ENCODE results near the gene EPHB4. TPM values are rescaled to one million over a fixed set of nuclear protein-coding genes. Genes with fewer than 3 reads are reported as not detected.

Gene EPHB4
- total and polyA plus RNA-seq, 2 donors (not counting 3 experiments of a cell fraction or from before 2014, with no cell fraction given) = 193 to 274 TPM

DNA sequence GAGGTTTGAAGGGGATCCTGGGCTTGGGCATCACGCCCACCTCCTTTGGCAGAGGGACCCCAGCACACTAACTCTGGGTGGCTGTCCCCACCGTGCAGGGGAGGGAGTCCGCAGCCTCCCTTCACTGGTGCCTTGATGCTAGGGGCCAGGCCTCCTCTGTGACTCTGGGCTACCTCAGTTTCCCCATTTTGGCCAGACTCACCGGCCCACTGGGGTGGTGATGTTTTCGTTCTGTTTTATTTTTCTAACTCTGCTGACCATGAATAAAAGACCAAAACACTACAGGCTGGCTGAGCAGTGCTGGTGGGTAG lies 39.4 kb upstream of the EPHB4 start:
- FAIRE-seq (no peak), DNase-seq (ENCODE audit: low read depth, low spot score) (no peak)
- H4K20me1 ChIP-seq (replicated peaks; ENCODE audit: control insufficient read depth, extremely low read depth, insufficient read depth, low read length) = no peaks in the 10 kb centered on the region
- intact Hi-C loops (cut with micrococcal nuclease) (loop anchor here (1.0 to 10.0 kb wide), 4 partner anchors 9 to 282 kb away; partner anchors contain the start of genes FBXO24, LRCH4 and SRRT), dilution Hi-C loops (cut with MboI; ENCODE audit: extremely low pct_ligation_motif_present, low sequenced_read_pairs) (no loop called here)
- H3K4me1 ChIP-seq (ENCODE audit: control insufficient read depth, extremely low read depth, insufficient read depth, low read length) = peaks cover 36% of the 10 kb centered on the region
- peaks cover 4 to 16% of the 10 kb centered on the region in 2 experiments for H3K36me3 ChIP-seq (ENCODE audit: control insufficient read depth in 2 of 2, extremely low read depth in 1 of 2, insufficient read depth in 2 of 2, low read length in 2 of 2)
- ChIA-PET CTCF (interaction anchor here (0.7 to 1.0 kb wide), 2 partner anchors 14 to 161 kb away, joined by 3 to 5 read pairs; partner anchors contain the start of genes POP7 and SLC12A9), POLR2A (interaction anchor here (0.7 to 1.0 kb wide), 2 partner anchors 8 to 21 kb away, joined by 3 to 4 read pairs; partner anchors contain the start of gene SRRT)
- peak overlapping the region in 1 of 3 experiments; percentile 87 for H3K4me3 ChIP-seq (replicated peaks in 1 of 3; ENCODE audit: insufficient read depth in 1 of 3, low read depth in 1 of 3, low read length in 3 of 3)
- peak overlapping the region; percentile 90 for H3K27ac ChIP-seq (ENCODE audit: insufficient read depth, low read depth, low read length)
- TF ChIP-seq POLR2A (IDR thresholded peaks at IDR 0.05; ENCODE audit: low read depth, low read length) (no peak), MYC (IDR thresholded peaks at IDR 0.05; ENCODE audit: low read depth, low read length) (no peak), EZH2 (IDR thresholded peaks at IDR 0.05; ENCODE audit: borderline replicate concordance, low read depth, low read length, severe bottlenecking) (no peak)
- TF ChIP-seq, protein P1, sequence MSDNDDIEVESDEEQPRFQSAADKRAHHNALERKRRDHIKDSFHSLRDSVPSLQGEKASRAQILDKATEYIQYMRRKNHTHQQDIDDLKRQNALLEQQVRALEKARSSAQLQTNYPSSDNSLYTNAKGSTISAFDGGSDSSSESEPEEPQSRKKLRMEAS (IDR thresholded peaks at IDR 0.05; ENCODE audit: insufficient read depth, insufficient read length) = no peak
- no peaks in the 10 kb centered on the region for H3K9me3 ChIP-seq (replicated peaks; ENCODE audit: control insufficient read depth, insufficient read depth, low read length)
- BruUV-seq (replicated peaks) = no TSS peak
- H2AFZ ChIP-seq (ENCODE audit: low read depth, low read length) = peak overlapping the region; percentile 50
- peaks cover 25% of the 10 kb centered on the region for H3K79me2 ChIP-seq (ENCODE audit: control insufficient read depth, insufficient read depth, low read length)
- H3K9ac ChIP-seq (replicated peaks; ENCODE audit: extremely low read depth, insufficient read depth, low read length) = peak overlapping the region; percentile 98
- no peaks in the 10 kb centered on the region for H3K27me3 ChIP-seq (ENCODE audit: control insufficient read depth in 2 of 2, insufficient read depth in 2 of 2, low read length in 2 of 2)
- no peaks in the 10 kb centered on the region for H3K9me1 ChIP-seq (replicated peaks; ENCODE audit: control insufficient read depth, extremely low read depth, insufficient read depth, low read length)
- peak overlapping the region; percentile 86 for H3K4me2 ChIP-seq (ENCODE audit: insufficient read depth, low read length)

DNA sequence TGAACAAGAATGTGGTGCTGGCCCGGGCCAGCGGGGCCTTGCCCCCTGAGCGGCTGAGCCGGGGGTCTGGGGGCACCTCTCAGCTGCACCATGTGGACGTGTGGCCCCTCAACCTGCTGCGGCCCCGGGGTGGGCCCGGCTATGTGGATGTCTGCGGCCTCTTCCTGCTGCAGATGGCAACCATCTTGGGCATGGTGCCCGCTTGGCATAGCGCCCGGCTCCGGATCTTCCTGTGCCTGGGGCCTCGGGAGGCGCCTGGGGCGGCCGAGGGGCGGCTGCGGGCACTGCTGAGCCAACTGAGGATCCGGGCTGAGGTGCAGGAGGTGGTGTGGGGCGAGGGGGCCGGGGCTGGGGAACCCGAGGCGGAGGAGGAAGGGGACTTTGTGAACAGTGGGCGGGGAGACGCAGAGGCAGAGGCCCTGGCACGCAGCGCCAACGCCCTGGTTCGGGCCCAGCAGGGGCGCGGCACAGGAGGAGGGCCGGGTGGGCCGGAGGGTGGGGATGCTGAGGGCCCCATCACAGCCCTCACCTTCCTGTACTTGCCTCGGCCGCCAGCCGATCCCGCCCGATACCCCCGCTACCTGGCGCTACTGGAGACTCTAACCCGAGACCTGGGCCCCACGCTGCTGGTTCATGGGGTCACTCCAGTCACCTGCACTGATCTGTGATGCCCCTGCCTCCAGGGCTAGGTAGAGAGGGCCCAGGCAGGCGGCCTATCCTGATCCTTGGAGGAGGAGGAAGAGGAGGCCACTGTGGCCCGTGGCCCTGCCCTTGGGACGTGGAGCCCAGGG lies 38.8 kb upstream of the EPHB4 start:
- H3K4me1 ChIP-seq (ENCODE audit: control insufficient read depth, extremely low read depth, insufficient read depth, low read length) = peaks cover 36% of the 10 kb centered on the region
- H2AFZ ChIP-seq (ENCODE audit: low read depth, low read length) = no peak overlapping the region
- ChIA-PET CTCF (interaction anchor here (1.0 to 1.5 kb wide), 2 partner anchors 24 to 161 kb away, joined by 4 to 5 read pairs; partner anchors contain the start of genes POP7 and UFSP1), POLR2A (interaction anchor here (1.0 kb wide), 1 partner anchor 9 kb away, joined by 4 read pairs; the partner anchor contains the start of gene SRRT)
- no peaks in the 10 kb centered on the region for H3K9me1 ChIP-seq (replicated peaks; ENCODE audit: control insufficient read depth, extremely low read depth, insufficient read depth, low read length)
- no peaks in the 10 kb centered on the region for H4K20me1 ChIP-seq (replicated peaks; ENCODE audit: control insufficient read depth, extremely low read depth, insufficient read depth, low read length)
- DNase-seq (ENCODE audit: low read depth, low spot score) (peak; percentile 67), FAIRE-seq (peak; percentile 88)
- H3K9ac ChIP-seq (replicated peaks; ENCODE audit: extremely low read depth, insufficient read depth, low read length) = peak overlapping the region; percentile 98
- peak overlapping the region; percentile 90 for H3K27ac ChIP-seq (ENCODE audit: insufficient read depth, low read depth, low read length)
- intact Hi-C loops (cut with micrococcal nuclease) = loop anchor here (1.0 to 10.0 kb wide), 3 partner anchors 64 to 281 kb away; partner anchors contain the start of genes FBXO24 and LRCH4
- dilution Hi-C loops (cut with MboI; ENCODE audit: extremely low pct_ligation_motif_present, low sequenced_read_pairs) = no loop called here
- no peaks in the 10 kb centered on the region for H3K9me3 ChIP-seq (replicated peaks; ENCODE audit: control insufficient read depth, insufficient read depth, low read length)
- H3K79me2 ChIP-seq (ENCODE audit: control insufficient read depth, insufficient read depth, low read length) = peaks cover 25% of the 10 kb centered on the region
- peak overlapping the region in 1 of 3 experiments; percentile 87 for H3K4me3 ChIP-seq (replicated peaks in 1 of 3; ENCODE audit: insufficient read depth in 1 of 3, low read depth in 1 of 3, low read length in 3 of 3)
- no peaks in the 10 kb centered on the region for H3K27me3 ChIP-seq (ENCODE audit: control insufficient read depth in 2 of 2, insufficient read depth in 2 of 2, low read length in 2 of 2)
- H3K4me2 ChIP-seq (ENCODE audit: insufficient read depth, low read length) = peak overlapping the region; percentile 86
- TF ChIP-seq POLR2A (IDR thresholded peaks at IDR 0.05; ENCODE audit: low read depth, low read length) (no peak), CTCF (IDR thresholded peaks at IDR 0.05; ENCODE audit: extremely low read depth in 1 of 2, insufficient read depth in 1 of 2, low read depth in 1 of 2, low read length in 2 of 2) (no peak), FOS (IDR thresholded peaks at IDR 0.05; ENCODE audit: borderline replicate concordance, insufficient read depth, low read length) (no peak), POLR2AphosphoS5 (IDR thresholded peaks at IDR 0.05; ENCODE audit: insufficient read depth, low read depth, low read length) (peak; percentile 64)
- peaks cover 4 to 11% of the 10 kb centered on the region in 2 experiments for H3K36me3 ChIP-seq (ENCODE audit: control insufficient read depth in 2 of 2, extremely low read depth in 1 of 2, insufficient read depth in 2 of 2, low read length in 2 of 2)
- no TSS peak for BruUV-seq (replicated peaks)

Measured in endothelial cell of umbilical vein (primary cell).